GM12878 (cell line): ENCODE measurements around the gene IL17RA.
"Not testable (repeated sequence)": the region's sequence is repeated elsewhere in the genome, so short reads cannot be mapped to it uniquely, and the experiment has no call there.

Source experiments
- BCL3 ChIP-seq: IDR thresholded peaks from 2 replicates; pipeline ENCODE4 v1.6.1; 2011; ENCODE audit warnings: borderline replicate concordance, low read depth, mild to moderate bottlenecking, moderate library complexity, low read length; ENCODE audit not compliant: insufficient read depth, poor library complexity, severe bottlenecking
- CHD4 ChIP-seq: fragments of 200-600 bp; sonication (generic); IDR thresholded peaks from 2 replicates; pipeline ENCODE4 v1.6.1; 2016; ENCODE audit warnings: mild to moderate bottlenecking
- EZH2 ChIP-seq: IDR thresholded peaks from 2 replicates; pipeline ENCODE4 v1.6.1; 2012; ENCODE audit warnings: low read depth, mild to moderate bottlenecking, control low read depth, inconsistent platforms, low read length, borderline replicate concordance; ENCODE audit not compliant: control insufficient read depth
- GABPA ChIP-seq: IDR thresholded peaks from 2 replicates; pipeline ENCODE4 v1.6.1; 2014; ENCODE audit warnings: antibody characterized with exemption, low read depth, mild to moderate bottlenecking, inconsistent platforms
- HDAC6 ChIP-seq: fragments of 200-600 bp; sonication (generic); IDR thresholded peaks from one replicate; pipeline ENCODE4 v1.8.0; 2017; ENCODE audit warnings: antibody characterized with exemption; ENCODE audit not compliant: unreplicated experiment
- POLR2AphosphoS5 ChIP-seq: IDR thresholded peaks from 2 replicates; pipeline ENCODE4 v1.6.1; 2011; ENCODE audit warnings: mild to moderate bottlenecking, low read length, inconsistent platforms
- SUPT20H ChIP-seq: IDR thresholded peaks from 2 replicates; pipeline ENCODE4 v1.6.1; 2011; ENCODE audit warnings: low read depth, mild to moderate bottlenecking, low read length, moderate library complexity, borderline replicate concordance; ENCODE audit not compliant: control insufficient read depth
- YY1 ChIP-seq: IDR thresholded peaks from 2 replicates; pipeline ENCODE4 v1.6.1; 2011; ENCODE audit warnings: low read depth, mild to moderate bottlenecking, low read length
- TF ChIP-seq, protein P1 (sequence below), 3 experiments: IDR thresholded peaks in 2 of 3; conservative IDR thresholded peaks in 1 of 3; 2 replicates each; pipeline ENCODE4 v1.5.1; 2011; ENCODE audit warnings: low read depth in 3 of 3, low read length in 3 of 3, mild to moderate bottlenecking in 3 of 3, control low read depth in 2 of 3, moderate library complexity in 2 of 3, inconsistent platforms in 1 of 3, mixed read lengths in 1 of 3; ENCODE audit not compliant: control insufficient read depth in 2 of 3, insufficient read depth in 1 of 3; ENCODE audit errors: extremely low read depth in 1 of 3

DNA sequence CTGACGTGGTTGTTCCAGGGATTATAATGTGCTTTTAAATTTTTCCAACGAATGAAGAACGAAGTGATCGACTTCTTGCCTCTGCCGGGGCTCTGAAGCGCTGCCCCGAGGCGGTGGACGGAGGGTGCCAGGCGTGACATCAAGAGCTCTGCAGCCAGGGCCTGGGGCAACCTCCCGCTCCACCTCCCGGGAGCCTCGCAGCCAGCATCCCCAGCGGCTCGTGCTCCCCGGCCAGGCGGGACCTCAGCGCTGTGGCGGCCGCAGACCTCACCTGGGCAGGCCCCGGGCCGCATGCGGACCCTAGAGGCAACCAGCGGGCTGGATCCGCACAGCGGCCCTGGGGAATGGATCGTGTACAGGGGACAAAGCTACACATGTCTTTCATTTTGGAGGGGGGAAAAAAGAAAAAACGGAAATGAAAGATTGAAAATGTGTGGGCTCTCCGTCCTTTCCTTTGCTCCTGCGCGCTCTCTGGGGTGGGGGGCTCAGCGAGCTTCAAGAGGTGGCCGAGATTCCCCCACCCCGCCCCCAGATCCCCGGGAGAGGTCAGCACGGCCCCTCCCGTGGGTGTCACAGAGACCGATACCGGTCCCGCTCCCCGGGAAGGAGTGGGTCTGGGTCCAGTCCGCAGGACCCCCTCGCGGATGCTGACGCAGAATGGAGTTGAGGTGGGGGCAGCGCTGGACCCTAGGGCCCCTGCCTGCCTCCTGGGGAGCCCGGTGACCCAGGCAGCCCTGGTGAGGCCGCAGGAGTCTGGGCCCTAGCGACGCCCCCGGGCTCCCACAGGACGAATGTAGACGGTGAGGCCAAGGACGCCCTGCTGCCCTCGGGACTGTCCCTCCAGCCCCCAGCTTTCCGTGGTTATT lies 48.6 kb upstream of the IL17RA start:
- not testable (repeated sequence) for TF ChIP-seq POLR2AphosphoS5, EZH2, BCL3, HDAC6, CHD4, YY1, SUPT20H, GABPA
- TF ChIP-seq, protein P1, sequence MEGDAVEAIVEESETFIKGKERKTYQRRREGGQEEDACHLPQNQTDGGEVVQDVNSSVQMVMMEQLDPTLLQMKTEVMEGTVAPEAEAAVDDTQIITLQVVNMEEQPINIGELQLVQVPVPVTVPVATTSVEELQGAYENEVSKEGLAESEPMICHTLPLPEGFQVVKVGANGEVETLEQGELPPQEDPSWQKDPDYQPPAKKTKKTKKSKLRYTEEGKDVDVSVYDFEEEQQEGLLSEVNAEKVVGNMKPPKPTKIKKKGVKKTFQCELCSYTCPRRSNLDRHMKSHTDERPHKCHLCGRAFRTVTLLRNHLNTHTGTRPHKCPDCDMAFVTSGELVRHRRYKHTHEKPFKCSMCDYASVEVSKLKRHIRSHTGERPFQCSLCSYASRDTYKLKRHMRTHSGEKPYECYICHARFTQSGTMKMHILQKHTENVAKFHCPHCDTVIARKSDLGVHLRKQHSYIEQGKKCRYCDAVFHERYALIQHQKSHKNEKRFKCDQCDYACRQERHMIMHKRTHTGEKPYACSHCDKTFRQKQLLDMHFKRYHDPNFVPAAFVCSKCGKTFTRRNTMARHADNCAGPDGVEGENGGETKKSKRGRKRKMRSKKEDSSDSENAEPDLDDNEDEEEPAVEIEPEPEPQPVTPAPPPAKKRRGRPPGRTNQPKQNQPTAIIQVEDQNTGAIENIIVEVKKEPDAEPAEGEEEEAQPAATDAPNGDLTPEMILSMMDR (IDR thresholded peaks at IDR 0.05 in 2 of 3, conservative IDR thresholded peaks at IDR 0.05 in 1 of 3; ENCODE audit: control insufficient read depth in 2 of 3, extremely low read depth in 1 of 3, insufficient read depth in 1 of 3, low read depth in 3 of 3, low read length in 3 of 3) = not testable (repeated sequence)
